GM12892 (cell line): ENCODE results near the gene NTPCR.

Experiments
- POLR2A ChIP-seq: IDR thresholded peaks from 2 replicates; pipeline ENCODE4 v1.6.1; 2011; ENCODE audit warnings: low read depth, low read length, control low read depth
- TAF1 ChIP-seq: IDR thresholded peaks from 2 replicates; pipeline ENCODE4 v1.6.1; 2011; ENCODE audit warnings: low read depth, mild to moderate bottlenecking, control low read depth, low read length, borderline replicate concordance

DNA sequence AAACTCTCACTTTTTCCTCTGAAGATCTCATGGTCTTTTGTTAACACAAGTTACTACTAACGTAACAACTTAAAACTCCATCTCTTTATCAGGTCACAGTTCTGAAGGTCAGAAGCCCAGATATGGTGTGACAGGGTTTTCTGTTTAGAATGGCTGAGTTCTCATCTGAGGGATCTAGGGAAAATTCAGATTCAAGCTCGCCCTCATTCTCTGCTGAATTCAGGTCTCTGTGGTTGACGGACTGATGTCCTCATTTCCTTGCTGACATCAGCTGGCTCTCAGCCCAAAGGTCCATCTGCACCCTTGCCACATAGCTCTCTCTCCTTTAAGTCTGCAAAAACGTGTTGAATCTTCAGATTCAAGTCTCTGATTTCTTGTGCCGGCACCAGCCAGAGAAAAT is 6.1 kb upstream of the NTPCR start:
- TF ChIP-seq POLR2A (no peak), TAF1 (no peak)
